SHP77 treated with DMSO at 0.1 percent for 48 hours (cell line): ENCODE measurements around the gene TMEM19.

Experiments used
- DNase-seq: peaks from one replicate; lab custom pipeline; 2025; lab: John Stamatoyannopoulos, UW

TMEM19 gene

DNA sequence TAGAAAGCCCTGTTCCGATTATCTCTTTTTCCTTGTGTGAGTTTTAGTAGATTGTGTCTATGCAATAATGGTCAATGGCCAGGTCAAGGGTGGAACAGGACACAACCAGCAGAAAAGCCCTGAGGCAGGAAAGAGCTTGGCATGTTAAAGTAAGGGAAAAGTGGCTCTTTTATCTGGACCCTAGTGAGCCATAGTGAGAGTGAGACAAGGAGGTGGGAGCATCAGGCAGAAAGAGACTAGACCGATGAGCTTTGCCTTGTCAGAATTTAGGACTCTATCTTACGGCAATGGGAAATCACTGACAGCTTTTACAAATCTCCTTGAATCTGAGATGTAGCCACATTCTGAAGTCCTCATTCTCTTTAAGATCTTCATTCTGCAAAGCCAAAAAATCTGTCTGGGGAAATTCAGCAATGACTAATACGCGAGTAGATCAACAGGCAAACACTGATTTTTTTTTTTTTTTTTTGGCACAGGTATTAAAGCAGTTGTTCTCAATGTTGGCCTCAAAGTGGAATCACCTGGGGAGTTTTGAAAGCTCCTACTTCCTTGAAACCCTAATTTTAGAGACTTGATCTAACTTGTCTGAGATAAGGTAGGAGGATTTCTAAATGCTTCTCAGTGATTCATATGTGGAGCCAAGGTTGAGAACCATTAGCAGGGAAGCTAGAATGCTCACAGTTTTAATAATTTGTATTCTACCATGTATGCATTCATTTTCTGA lies 33.9 kb downstream of the TMEM19 start:
- DNase-seq, result no peak

- no peak for DNase-seq
Observed at GRCh38 chr12:71721783-71722505, 36.1 kb downstream of the TMEM19 start.

GRCh38 chr12:71725011-71725410 lies 39.1 kb downstream of the TMEM19 start:
- DNase-seq, result no peak

DNA sequence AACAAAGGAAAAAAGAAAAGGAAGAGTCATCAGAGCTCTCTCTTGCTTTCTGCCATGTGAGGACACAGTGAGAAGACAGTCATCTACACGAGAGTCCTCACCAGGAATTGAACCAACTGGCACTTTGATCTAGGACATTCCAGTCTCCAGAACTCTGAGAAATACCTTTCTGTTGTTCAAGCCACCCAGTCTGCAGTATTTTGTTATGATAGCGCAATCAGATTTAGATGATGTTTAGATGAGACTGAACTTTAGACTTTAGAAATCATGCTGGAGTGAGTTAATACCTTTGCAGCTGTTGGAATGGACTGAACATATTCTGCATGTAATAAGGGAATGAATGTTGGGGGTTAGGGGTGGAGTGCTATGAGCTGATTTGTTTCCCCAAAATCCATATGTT lies 40.7 kb downstream of the TMEM19 start:
- no peak for DNase-seq

DNA sequence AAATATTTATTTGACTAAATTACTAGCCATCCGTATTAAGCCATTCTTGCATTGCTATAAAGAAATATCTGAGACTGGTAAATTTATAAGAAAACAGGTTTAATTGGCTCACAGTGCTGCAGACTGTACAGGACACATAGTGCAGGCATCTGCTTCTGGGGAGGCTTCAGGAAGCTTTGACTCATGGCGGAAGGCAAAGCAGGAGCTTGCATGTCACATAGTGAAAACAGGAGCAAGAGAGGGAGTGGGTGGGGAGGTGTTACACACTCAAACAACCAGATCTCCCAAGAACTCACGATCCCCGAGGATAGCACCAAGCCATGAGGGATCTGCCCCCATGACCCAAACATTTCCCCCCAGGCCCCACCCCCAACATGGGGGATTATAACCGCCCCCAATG lies 42.1 kb downstream of the TMEM19 start:
- no peak for DNase-seq

DNA sequence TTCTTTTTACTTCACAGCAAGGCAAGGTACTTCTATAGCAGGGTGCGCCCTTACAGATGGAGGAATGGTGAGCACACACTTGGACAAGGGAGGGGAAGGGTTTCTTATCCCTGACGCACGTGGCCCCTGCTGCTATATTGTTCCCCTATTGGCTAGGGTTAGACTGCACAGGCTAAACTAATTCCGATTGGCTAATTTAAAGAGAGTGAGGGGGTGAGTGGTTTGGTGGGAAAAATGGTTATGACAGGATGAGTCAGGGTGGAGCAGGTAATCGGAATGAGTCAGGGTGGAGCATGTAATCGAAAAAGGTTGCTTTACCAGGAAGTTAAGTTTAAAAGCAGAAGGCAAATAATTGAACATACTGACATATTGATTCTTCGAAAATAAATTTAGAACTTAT lies 45.1 kb downstream of the TMEM19 start:
- DNase-seq, result no peak

GRCh38 chr12:71731439-71732356 lies 45.8 kb downstream of the TMEM19 start:
- no peak for DNase-seq

- DNase-seq, result no peak
Observed at GRCh38 chr12:71732357-71732712, 46.5 kb downstream of the TMEM19 start.

DNA sequence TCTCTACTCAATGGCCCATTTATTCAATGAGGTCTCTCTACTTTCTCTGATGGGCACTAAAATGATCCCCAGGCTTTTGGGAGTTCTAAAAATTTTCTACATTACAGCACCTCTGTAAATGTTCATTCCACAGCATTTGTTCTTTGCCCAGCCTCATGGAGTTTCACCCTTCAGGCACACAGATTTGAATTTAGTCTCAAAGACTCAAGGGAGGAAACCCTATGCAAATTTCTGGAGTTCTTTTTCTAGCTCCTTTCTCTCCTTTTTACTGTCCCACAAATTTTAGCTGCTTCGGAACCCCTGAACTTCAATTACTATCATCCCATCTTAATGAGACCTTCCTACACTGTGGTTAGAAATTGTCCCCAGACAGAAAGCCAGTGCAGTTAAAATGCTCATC lies 51.3 kb downstream of the TMEM19 start:
- DNase-seq, result no peak

- no peak for DNase-seq
Observed at GRCh38 chr12:71742998-71743397, 57.1 kb downstream of the TMEM19 start.

- no peak for DNase-seq
Observed at GRCh38 chr12:71744522-71745300, 58.8 kb downstream of the TMEM19 start.

DNA sequence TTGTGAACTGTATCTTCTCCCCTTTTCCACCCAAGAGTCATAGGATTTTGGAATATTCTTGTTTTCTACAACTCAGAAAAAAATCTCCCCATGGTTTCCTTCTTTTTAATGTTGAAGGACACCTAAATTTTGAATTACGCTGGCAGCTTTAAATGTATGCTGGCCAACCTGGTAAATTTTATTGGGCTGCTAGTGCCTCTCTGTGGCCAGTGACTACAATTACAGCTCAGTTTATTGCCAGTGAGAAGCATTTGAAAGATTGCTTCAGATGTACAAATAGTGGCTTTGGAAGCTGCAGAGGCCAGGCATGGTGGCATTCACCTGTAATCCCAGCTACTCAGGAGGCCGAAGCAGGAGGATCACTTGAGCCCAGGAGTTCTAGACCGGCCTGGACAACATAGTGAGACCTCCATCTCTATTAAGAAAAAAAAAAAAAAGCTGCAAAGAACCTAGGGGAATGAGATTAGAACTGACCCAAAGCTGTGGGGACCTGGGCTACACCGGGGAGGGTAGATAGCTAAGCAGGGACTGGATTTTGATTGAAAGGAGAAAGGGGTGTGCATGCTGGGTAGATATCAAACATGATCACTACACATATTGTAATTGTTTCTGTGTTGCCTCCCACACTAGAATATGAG lies 61.2 kb downstream of the TMEM19 start:
- DNase-seq, result peak; percentile 46

DNA sequence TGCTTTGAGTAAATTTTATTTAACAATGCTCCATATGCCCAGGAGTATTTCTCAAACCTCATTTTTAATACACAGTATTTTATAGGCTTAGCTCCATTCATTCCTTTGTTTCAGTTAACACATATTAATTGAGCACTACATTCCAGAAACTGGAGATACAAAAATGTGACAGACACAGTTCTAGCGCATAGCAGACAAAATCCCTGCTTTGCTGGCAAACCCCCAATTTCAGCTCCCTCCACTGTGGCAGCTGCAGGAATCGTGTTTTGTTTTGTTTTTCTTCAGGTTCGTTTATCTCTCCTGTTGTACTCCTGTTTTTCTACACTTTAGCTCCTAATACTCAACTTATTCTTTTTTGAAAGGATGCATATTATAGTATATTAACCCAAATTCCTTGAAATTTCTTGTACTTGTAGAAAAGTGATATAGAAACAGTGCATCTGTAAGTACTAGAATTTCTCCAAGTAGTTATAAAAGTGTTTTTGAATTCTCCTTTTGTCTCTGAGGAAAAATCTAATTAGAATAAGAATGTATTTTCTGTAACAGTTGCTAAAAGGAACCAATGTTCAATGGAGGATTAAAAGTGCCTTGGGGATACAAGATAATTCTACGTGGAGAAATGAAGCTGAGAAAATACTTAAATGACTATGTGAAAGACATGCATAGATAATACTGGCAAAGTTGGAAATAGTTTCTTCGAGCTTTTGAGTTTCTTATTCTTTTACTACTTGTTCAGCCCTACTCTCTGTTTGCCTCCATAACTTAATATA lies 62.4 kb downstream of the TMEM19 start:
- no peak for DNase-seq

DNA sequence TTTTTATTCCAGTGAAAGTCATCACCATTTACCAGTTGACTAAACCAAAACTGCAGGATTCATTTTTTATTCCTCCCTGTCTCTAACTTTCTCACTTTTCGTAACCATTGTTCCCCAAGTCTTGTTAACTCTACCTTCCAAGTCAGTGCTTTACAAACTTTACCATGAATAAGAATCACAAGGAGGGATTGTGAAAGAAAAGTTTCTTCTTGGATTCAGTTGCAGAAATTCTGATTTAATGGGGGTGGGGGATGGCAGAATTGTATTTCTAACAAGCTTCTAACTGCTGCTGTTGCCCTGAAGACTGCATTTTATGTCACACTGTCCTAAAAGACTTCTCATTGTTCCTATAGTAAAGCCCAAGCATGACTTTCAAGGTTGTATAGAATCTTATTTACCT lies 63.8 kb downstream of the TMEM19 start:
- DNase-seq, result no peak

GRCh38 chr12:71752891-71753290 lies 67.0 kb downstream of the TMEM19 start:
- DNase-seq, result no peak
